ENCODE results near the gene CA5A. TPM values are rescaled to one million over a fixed set of nuclear protein-coding genes. Genes with fewer than 3 reads are reported as not detected.

The CA5A gene
- polyA plus RNA-seq, 2 of the 4 experiments (the other 2 are of a cell fraction): not detected

GRCh38 chr16:87848676-87849345 is 87.5 kb downstream of the CA5A start:
- H3K4me1 ChIP-seq: peaks cover 98% of the 10 kb centered on the region
- ChIA-PET CTCF (interaction anchor here (0.6 to 15.2 kb wide), 18 partner anchors 12 to 714 kb away, joined by 3 to 246 read pairs (median 6); partner anchors contain the start of gene SLC7A5), POLR2A (interaction anchor here (5.3 kb wide), 1 partner anchor 20 kb away, joined by 36 read pairs; the partner anchor contains the start of gene SLC7A5)
- ATAC-seq: no peak
- TF ChIP-seq, protein P1, sequence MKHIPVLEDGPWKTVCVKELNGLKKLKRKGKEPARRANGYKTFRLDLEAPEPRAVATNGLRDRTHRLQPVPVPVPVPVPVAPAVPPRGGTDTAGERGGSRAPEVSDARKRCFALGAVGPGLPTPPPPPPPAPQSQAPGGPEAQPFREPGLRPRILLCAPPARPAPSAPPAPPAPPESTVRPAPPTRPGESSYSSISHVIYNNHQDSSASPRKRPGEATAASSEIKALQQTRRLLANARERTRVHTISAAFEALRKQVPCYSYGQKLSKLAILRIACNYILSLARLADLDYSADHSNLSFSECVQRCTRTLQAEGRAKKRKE (CRISPR knock-in tag; IDR thresholded peaks at IDR 0.05; ENCODE audit: low read depth): no peak
- TF ChIP-seq JUN (IDR thresholded peaks at IDR 0.05) (peak in 1 of 2 experiments; percentile 41; a peak in 2 of 5 replicates), HOXA7 (CRISPR knock-in tag; IDR thresholded peaks at IDR 0.05) (0 out of 2 replicates have a peak, but pooled peaks have one; percentile 34), CBX2 (IDR thresholded peaks at IDR 0.05; ENCODE audit: borderline replicate concordance, low read depth) (no peak), RCOR1 (IDR thresholded peaks at IDR 0.05; ENCODE audit: low read depth, low read length) (no peak)
- 0 out of 3 replicates have a peak overlapping the region, but pooled peaks have one; percentile 10 for H3K4me3 ChIP-seq
- DNase-seq (ENCODE audit: low read depth in 1 of 2, low spot score in 1 of 2): no peak
- no peak for FAIRE-seq
- H3K4me2 ChIP-seq: peak overlapping the region; percentile 79
- peak overlapping the region; percentile 97 to 99 for H3K27ac ChIP-seq
- WGBS (ENCODE audit: missing lambda C conversion rate): 76% methylated on average over 18 of the region's 18 CpGs
- H3K9me3 ChIP-seq: no peaks in the 10 kb centered on the region

GRCh38 chr16:87847785-87848675 is 88.3 kb downstream of the CA5A start:
- H3K4me3 ChIP-seq: 0 out of 3 replicates have a peak overlapping the region, but pooled peaks have one; percentile 8
- H3K9me3 ChIP-seq: no peaks in the 10 kb centered on the region
- no peak for DNase-seq (ENCODE audit: low read depth in 1 of 2, low spot score in 1 of 2)
- TF ChIP-seq HOXB13 (CRISPR knock-in tag; IDR thresholded peaks at IDR 0.05; ENCODE audit: low read depth): peak; percentile 17; the same call in 1 of the 2 replicates
- peak; percentile 80 for TF ChIP-seq POLR2AphosphoS2 (conservative IDR thresholded peaks at IDR 0.05; ENCODE audit: low read length)
- TF ChIP-seq FOSB (CRISPR knock-in tag; IDR thresholded peaks at IDR 0.05): peak; percentile 69
- peak; percentile 84 for TF ChIP-seq HOXA7 (CRISPR knock-in tag; IDR thresholded peaks at IDR 0.05)
- peak; percentile 32; the same call in 1 of the 2 replicates for TF ChIP-seq TP53 (CRISPR knock-in tag; IDR thresholded peaks at IDR 0.05)
- no peak for TF ChIP-seq E2F6 (IDR thresholded peaks at IDR 0.05; ENCODE audit: borderline replicate concordance, low read depth)
- TF ChIP-seq MAX (IDR thresholded peaks at IDR 0.05): peak; percentile 21
- TF ChIP-seq JUN (IDR thresholded peaks at IDR 0.05): peak; percentile 28 to 29; a peak in 3 of 5 replicates
- no peak for TF ChIP-seq SREBF2 (IDR thresholded peaks at IDR 0.05)
- TF ChIP-seq HEYL (CRISPR knock-in tag; IDR thresholded peaks at IDR 0.05): no peak
- TF ChIP-seq CHD4 (IDR thresholded peaks at IDR 0.05; ENCODE audit: borderline replicate concordance): no peak
- no peak for TF ChIP-seq CHD2 (IDR thresholded peaks at IDR 0.05; ENCODE audit: low read length, partially characterized antibody)
- TF ChIP-seq EHF (CRISPR knock-in tag; IDR thresholded peaks at IDR 0.05): 0 out of 2 replicates have a peak, but pooled peaks have one; percentile 43
- no peak for TF ChIP-seq PHF8 (IDR thresholded peaks at IDR 0.05; ENCODE audit: borderline replicate concordance, low read depth)
- TF ChIP-seq, protein P1 (CRISPR knock-in tag; IDR thresholded peaks at IDR 0.05; ENCODE audit: low read depth): peak; percentile 21; the same call in 1 of the 2 replicates
- 0 out of 2 replicates have a peak, but pooled peaks have one; percentile 24 for TF ChIP-seq TFCP2L1 (CRISPR knock-in tag; IDR thresholded peaks at IDR 0.05)
- WGBS (ENCODE audit: missing lambda C conversion rate): 58% methylated on average over 22 of the region's 28 CpGs
- no peak for FAIRE-seq
- peaks cover 100% of the 10 kb centered on the region for H3K4me1 ChIP-seq
- ATAC-seq: no peak
- ChIA-PET CTCF (interaction anchor here (0.6 to 15.2 kb wide), 14 partner anchors 8 to 81 kb away, joined by 3 to 246 read pairs (median 16); partner anchors contain the start of gene SLC7A5), POLR2A (interaction anchor here (0.9 to 1.6 kb wide), 3 partner anchors 18 to 58 kb away, joined by 4 read pairs; partner anchors contain the start of gene SLC7A5)
- H3K27ac ChIP-seq: peak overlapping the region; percentile 97 to 99
- H3K4me2 ChIP-seq: peak overlapping the region; percentile 79

All from A549 (cell line).